T-helper 17 cell (primary cell): Measurements from ENCODE around the gene PTPRN2. TPM values are rescaled to one million over a fixed set of nuclear protein-coding genes. Genes with fewer than 3 reads are reported as not detected.

Experiments used
- ATAC-seq: fragments of 150-1000 bp; cut with Tn5 transposase; 2 replicates; pipeline ENCODE4 v1.10.0; 2021; ENCODE audit warnings: mild to moderate bottlenecking, moderate library complexity
- DNase-seq, 3 donors: peaks; one replicate each; pipeline versions ENCODE4 v3.0.0 to v3.0.0-alpha.2; 2020 to 2021
- H3K9me3 ChIP-seq: one replicate; pipeline ENCODE4 v1.7.0; 2013; ENCODE audit warnings: low read length, mild to moderate bottlenecking; ENCODE audit not compliant: control insufficient read depth, poor library complexity, severe bottlenecking
- H3K27ac Mint-ChIP-seq: one replicate; pipeline ENCODE4 v1.8.0; 2022; ENCODE audit warnings: mild to moderate bottlenecking, moderate library complexity, mixed read lengths
- H3K27me3 Mint-ChIP-seq: one replicate; pipeline ENCODE4 v1.8.0; 2022; ENCODE audit warnings: mixed read lengths
- H3K36me3 Mint-ChIP-seq: one replicate; pipeline ENCODE4 v1.8.0; 2022; ENCODE audit warnings: low read depth, mixed read lengths
- H3K4me1 Mint-ChIP-seq: one replicate; pipeline ENCODE4 v1.8.0; 2022; ENCODE audit warnings: mild to moderate bottlenecking, mixed read lengths
- H3K4me3 Mint-ChIP-seq: one replicate; pipeline ENCODE4 v1.8.0; 2022; ENCODE audit warnings: mild to moderate bottlenecking, moderate library complexity, mixed read lengths
- total RNA-seq, 4 donors: library from RNA in 2 of 4; stranded (reverse) in 2 of 4; gene quantifications; one replicate each; pipeline ENCODE4 v1.2.3 and lab custom pipeline; 2022 to 2026

Gene PTPRN2
- total RNA-seq, 2 donors from 2014 or later: 0.42 to 0.57 TPM

DNA sequence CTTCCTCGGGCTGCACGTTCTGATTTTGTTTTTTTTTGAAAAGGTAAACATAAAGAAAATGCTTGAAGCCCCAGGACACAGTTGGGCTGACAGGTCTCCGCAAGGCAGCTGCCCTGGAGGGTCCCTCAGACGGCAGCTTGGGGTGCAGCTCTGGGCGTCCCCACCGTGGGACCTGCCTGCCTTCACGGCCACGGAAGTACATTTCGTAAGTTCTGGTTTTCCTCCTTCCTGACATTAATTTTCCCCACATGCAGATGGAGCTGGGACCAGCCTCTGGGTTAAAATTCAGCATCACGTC lies 759.8 kb downstream of the PTPRN2 start:
- H3K36me3 Mint-ChIP-seq: no peaks in the 10 kb centered on the region
- no peaks in the 10 kb centered on the region for H3K9me3 ChIP-seq
- H3K4me3 Mint-ChIP-seq: peak overlapping the region; percentile 36
- H3K4me1 Mint-ChIP-seq: peaks cover 8% of the 10 kb centered on the region
- ATAC-seq (no peak), DNase-seq (no peak)
- H3K27ac Mint-ChIP-seq: no peak overlapping the region
- peaks cover 7% of the 10 kb centered on the region for H3K27me3 Mint-ChIP-seq

DNA sequence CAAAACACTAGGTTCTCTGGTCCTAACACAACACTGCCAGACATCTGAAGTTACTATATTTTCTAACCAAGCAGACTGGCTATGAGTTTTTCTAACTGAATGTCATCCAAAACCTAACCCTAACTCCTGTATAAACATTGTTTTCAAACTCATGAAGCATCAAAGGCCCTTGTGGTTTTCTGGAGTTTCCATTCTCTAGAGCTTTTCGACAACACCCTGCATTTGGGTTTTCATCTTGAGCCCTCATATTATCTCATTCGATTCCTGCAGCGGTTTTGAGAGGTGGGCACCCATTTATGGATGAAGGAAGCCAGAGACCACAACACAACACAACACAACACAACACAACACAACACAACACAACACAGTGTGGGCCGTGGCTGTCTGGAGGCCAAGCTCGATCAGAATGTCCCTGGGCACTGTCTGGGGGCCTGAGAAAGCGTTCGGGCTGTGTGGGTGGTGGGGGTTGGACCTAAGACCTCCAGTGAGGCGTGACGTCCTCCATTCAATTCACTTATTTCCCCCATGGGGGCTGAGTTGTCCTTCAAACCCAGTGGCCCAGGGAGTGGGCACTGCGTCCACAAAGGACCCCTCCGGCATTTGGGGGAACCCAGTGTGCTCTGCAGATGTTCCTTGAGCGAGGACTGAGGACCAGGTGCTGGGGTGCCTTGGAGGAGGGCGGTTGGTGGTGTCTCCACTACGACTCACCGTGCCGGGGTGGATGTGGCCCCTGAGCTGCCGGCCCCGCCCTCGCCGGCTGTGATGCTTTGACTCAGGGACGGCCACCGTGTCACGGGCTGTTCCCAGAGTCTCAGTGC lies 760.4 kb downstream of the PTPRN2 start:
- H3K9me3 ChIP-seq: no peaks in the 10 kb centered on the region
- Mint-ChIP-seq H3K4me1 (peaks cover 8% of the 10 kb centered on the region), H3K36me3 (no peaks in the 10 kb centered on the region), H3K27me3 (peaks cover 7% of the 10 kb centered on the region), H3K4me3 (peak overlapping the region; percentile 59), H3K27ac (no peak overlapping the region)
- ATAC-seq (peak; percentile 41), DNase-seq (no peak)

DNA sequence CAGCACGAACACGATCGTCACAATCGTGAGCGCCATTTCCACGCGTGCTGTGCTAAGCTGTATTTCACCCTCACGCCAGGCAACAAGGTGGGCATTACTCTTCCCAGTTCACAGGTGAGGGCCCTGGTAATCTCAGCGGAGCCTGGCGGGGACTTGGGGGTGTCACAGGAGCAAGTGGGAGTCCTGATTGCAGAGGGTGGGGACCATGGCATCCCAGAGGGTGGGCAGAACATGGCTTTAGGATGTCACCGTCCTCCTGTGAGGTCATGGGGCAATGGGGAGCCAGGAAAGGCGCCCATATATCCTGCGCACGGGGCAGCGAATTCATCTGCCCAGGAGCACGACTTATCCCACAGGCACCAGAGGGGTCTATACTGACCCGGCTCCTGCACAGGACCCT lies 761.1 kb downstream of the PTPRN2 start:
- ATAC-seq: no peak
- no peak for DNase-seq
- no peak overlapping the region for H3K4me3 Mint-ChIP-seq

DNA sequence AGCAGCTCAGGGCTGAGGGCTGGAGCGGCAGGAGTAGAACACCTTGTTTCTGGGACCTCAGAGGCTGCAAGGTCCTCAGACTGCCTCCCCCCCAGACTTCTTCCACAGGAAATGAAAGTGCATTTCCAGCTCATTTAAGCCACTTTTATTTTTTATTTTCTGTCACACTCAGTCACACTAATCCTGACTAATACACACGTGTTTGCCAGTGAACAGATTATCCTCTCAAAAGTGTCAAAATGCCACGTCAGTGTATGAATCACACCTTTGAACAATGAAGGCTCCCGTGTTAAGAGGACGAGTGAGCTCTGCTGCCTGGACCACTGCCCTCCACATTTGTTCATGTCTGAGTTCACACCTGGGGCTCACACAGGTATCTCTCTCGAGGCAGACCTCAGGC lies 762.3 kb downstream of the PTPRN2 start:
- Mint-ChIP-seq H3K27me3 (peaks cover 7% of the 10 kb centered on the region), H3K4me3 (no peak overlapping the region), H3K36me3 (no peaks in the 10 kb centered on the region), H3K4me1 (peaks cover 8% of the 10 kb centered on the region), H3K27ac (no peak overlapping the region)
- ATAC-seq: no peak
- DNase-seq: no peak
- no peaks in the 10 kb centered on the region for H3K9me3 ChIP-seq

More for the DNA sequence above, 761.1 kb downstream of the PTPRN2 start:
- H3K4me1 Mint-ChIP-seq: peaks cover 8% of the 10 kb centered on the region
- H3K27ac Mint-ChIP-seq: no peak overlapping the region
- peaks cover 7% of the 10 kb centered on the region for H3K27me3 Mint-ChIP-seq
- H3K36me3 Mint-ChIP-seq: no peaks in the 10 kb centered on the region
- no peaks in the 10 kb centered on the region for H3K9me3 ChIP-seq

GRCh38 chr7:157824819-157825121 lies 762.9 kb downstream of the PTPRN2 start:
- Mint-ChIP-seq H3K27me3 (peaks cover 7% of the 10 kb centered on the region), H3K36me3 (no peaks in the 10 kb centered on the region), H3K27ac (no peak overlapping the region), H3K4me3 (no peak overlapping the region), H3K4me1 (peaks cover 8% of the 10 kb centered on the region)
- ATAC-seq (no peak), DNase-seq (no peak)
- H3K9me3 ChIP-seq: no peaks in the 10 kb centered on the region

DNA sequence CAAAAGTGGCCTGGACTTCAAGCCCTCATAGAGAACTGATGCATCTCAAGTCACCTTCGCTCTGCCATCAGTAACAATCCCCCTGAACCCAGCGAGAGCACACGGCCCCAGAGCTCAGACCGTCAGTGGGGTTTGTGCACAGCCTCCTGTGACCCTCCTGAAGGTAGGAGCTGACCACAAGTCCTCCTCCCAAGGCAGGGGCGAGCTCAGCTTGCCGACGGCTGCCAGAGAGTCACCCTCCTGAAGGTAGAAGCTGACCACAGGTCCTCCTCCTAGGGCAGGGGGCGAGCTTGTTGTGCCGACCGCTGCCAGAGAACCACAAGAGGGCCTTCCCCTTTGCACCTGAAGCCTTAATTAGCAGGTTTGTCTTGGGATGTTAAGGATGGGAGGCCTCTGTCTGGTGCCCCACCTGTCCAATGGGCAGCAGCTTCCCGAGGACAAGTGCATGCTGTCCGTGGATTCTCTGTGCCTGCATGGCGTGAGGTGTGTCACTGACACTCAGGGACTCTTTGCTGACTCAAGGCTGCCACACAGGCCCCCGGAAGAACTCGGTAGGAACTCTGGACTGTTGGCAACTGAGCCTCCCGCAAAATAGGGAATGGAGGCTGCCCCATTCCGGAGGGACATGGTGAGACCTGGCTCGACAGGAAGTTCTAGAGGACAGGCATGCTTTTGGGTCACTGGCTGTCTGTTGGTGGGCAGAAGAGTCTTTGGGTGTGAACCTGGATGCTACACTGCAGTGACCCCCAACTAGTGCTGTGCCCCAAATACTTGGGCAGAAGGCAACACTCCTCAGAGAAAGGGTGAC lies 763.4 kb downstream of the PTPRN2 start:
- ATAC-seq: no peak
- Mint-ChIP-seq H3K4me3 (no peak overlapping the region), H3K27ac (no peak overlapping the region), H3K4me1 (peaks cover 8% of the 10 kb centered on the region), H3K36me3 (no peaks in the 10 kb centered on the region), H3K27me3 (peaks cover 7% of the 10 kb centered on the region)
- H3K9me3 ChIP-seq: no peaks in the 10 kb centered on the region
- no peak for DNase-seq

DNA sequence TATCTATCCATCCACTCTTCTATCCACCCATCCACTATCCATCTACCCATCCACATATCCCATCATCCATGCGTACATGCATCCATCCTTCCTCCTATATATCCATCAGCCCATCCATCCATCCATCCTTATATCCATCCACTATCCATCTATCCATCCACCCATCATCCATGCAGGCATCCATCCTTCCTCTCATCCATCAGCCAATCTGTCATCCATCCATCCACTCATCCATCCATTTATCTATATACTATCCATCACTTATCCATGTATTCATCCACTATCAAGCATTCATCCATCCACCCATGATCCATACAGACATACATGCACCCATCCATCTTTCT lies 765.0 kb downstream of the PTPRN2 start:
- DNase-seq (no peak), ATAC-seq (no peak)
- no peaks in the 10 kb centered on the region for H3K9me3 ChIP-seq
- Mint-ChIP-seq H3K4me1 (peaks cover 3% of the 10 kb centered on the region), H3K27me3 (peaks cover under 1% of the 10 kb centered on the region), H3K36me3 (no peaks in the 10 kb centered on the region), H3K27ac (no peak overlapping the region), H3K4me3 (no peak overlapping the region)

GRCh38 chr7:157821959-157822687 lies 765.5 kb downstream of the PTPRN2 start:
- ATAC-seq: no peak

DNA sequence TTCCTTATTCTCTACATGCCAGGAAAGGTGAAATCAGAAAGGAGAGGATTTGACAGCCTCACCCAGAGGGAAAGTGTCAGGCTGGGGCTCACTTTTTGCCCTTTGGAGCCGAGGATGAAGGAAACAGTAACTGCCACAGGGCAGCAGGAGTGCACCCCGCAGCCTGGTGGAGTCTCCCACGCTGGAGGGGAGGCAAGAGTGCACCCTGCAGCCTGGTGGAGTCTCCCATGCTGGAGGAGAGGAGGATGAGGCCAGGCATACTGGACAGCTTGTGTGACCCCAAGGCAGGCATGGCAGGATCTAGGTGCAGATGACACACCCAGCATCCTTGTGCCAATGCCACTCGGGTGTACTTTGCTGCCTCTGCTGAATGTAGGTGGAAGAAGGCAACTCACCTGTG lies 766.8 kb downstream of the PTPRN2 start:
- no peak for DNase-seq
- ATAC-seq: no peak
- H3K9me3 ChIP-seq: no peaks in the 10 kb centered on the region
- H3K4me1 Mint-ChIP-seq: peaks cover 3% of the 10 kb centered on the region
- H3K27me3 Mint-ChIP-seq: no peaks in the 10 kb centered on the region
- no peaks in the 10 kb centered on the region for H3K36me3 Mint-ChIP-seq
- H3K27ac Mint-ChIP-seq: no peak overlapping the region
- H3K4me3 Mint-ChIP-seq: no peak overlapping the region

More at GRCh38 chr7:157821959-157822687, 765.5 kb downstream of the PTPRN2 start:
- peaks cover 3% of the 10 kb centered on the region for H3K4me1 Mint-ChIP-seq
- H3K27ac Mint-ChIP-seq: no peak overlapping the region
- H3K36me3 Mint-ChIP-seq: no peaks in the 10 kb centered on the region
- no peaks in the 10 kb centered on the region for H3K9me3 ChIP-seq
- no peaks in the 10 kb centered on the region for H3K27me3 Mint-ChIP-seq
- no peak overlapping the region for H3K4me3 Mint-ChIP-seq
- no peak for DNase-seq

DNA sequence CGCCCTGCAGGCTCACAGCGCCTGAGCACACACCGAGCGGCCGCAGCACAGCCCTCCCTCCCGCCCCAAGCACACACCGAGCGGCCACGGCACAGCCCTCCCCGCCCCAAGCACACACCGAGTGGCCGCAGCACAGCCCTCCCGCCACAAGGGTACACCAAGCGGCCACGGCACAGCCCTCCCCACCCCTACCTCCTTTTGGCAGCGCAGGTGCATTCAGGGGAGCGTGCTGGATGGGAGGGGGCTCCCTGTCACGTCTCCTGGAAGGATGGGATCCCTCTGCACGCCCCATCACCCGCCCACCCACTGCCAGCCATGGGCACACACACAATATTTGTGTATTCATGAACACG lies 768.2 kb downstream of the PTPRN2 start:
- ATAC-seq (no peak), DNase-seq (no peak)
- H3K9me3 ChIP-seq: no peaks in the 10 kb centered on the region
- H3K4me3 Mint-ChIP-seq: no peak overlapping the region
- no peaks in the 10 kb centered on the region for H3K27me3 Mint-ChIP-seq
- H3K4me1 Mint-ChIP-seq: peaks cover 3% of the 10 kb centered on the region
- H3K36me3 Mint-ChIP-seq: no peaks in the 10 kb centered on the region
- H3K27ac Mint-ChIP-seq: no peak overlapping the region

DNA sequence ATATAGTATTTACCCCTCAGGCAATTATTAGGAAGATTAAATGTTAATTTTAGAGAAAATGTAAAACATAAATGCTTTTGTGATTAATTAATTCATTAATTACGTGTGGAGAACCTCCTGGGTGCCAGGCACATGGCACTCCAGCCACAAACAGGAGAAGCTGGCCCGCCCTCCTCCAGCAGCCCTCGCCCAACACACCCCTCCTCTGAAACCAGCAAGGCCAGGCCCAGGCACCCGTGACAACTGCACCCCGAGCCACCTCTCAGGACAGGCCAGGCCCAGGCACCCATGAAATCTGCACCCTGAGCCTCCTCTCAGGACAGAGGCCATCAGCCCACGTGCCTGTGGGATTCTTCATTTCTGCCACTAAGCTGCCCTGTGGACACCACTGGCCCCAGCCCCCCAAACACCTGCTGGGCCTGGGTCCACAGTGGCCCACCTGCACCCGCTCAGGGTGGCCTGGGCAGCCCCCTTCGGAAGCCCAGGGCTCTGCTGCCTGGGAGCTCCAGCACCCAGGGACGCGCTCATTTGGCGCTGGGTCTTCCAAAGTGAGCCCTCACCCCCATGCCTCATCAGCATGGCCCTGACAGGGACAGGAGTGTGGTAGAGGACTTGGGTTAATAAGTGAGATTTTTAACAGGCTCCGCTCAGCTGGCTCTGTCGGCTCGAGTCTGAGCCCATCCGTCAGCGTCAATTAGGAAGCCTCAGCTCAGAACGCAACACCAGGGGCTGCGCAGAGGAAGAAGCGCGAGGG lies 768.7 kb downstream of the PTPRN2 start:
- no peak overlapping the region for H3K27ac Mint-ChIP-seq
- DNase-seq (no peak), ATAC-seq (no peak)
- H3K4me3 Mint-ChIP-seq: no peak overlapping the region
- H3K36me3 Mint-ChIP-seq: no peaks in the 10 kb centered on the region
- peaks cover 3% of the 10 kb centered on the region for H3K4me1 Mint-ChIP-seq
- no peaks in the 10 kb centered on the region for H3K9me3 ChIP-seq
- no peaks in the 10 kb centered on the region for H3K27me3 Mint-ChIP-seq

- no peak for DNase-seq
- peaks cover 3% of the 10 kb centered on the region for H3K4me1 Mint-ChIP-seq
- no peaks in the 10 kb centered on the region for H3K36me3 Mint-ChIP-seq
- no peak overlapping the region for H3K4me3 Mint-ChIP-seq
- no peaks in the 10 kb centered on the region for H3K27me3 Mint-ChIP-seq
- H3K27ac Mint-ChIP-seq: no peak overlapping the region
- no peaks in the 10 kb centered on the region for H3K9me3 ChIP-seq
- no peak for ATAC-seq
These were observed 769.5 kb downstream of the PTPRN2 start for GRCh38 chr7:157817944-157818700.
